ENCODE results near the gene SGMS1.
"Not testable (repeated sequence)": the region's sequence is repeated elsewhere in the genome, so short reads cannot be mapped to it uniquely, and the experiment has no call there.

DNA sequence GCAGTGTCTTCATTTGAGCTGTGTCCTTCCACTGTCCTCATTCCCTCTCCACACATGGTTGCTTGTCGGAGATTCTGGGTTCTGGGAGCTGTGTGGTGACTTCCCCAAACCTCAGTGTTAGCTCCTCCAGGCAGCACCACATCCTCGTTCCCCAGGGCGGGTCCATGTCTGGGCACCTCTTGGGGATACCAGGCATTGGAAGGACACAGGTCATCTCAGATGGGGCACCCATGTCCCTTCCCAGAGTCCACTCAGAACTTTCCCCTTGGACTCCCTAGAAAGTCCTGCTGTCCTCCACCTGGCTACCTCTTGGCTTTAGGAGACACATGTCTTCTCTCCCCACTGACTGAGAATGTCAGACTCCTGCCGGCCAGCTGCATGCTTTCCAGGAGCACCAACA is 37.8 kb upstream of the SGMS1 start:
- not testable (repeated sequence) for TF ChIP-seq CTCF (IDR thresholded peaks at IDR 0.05; ENCODE audit: low read depth, low read length, poor library complexity, severe bottlenecking); EZH2phosphoT487 (IDR thresholded peaks at IDR 0.05; ENCODE audit: borderline replicate concordance, low read length)

All from DOHH2 (cell line).